Tibial nerve (tissue), 4 donors: Measurements from ENCODE around the gene POLR2B. TPM values are rescaled to one million over a fixed set of nuclear protein-coding genes. Genes with fewer than 3 reads are reported as not detected.

Experiments used
- DNase-seq, 2 donors: peaks; one replicate each; pipeline ENCODE4 v3.0.0-alpha.2; 2019; ENCODE audit warnings: low spot score in 2 of 2
- H3K27ac ChIP-seq, 4 donors: fragments of 200-600 bp; sonication (generic) in 3 of 4; one replicate each; pipeline ENCODE4 v1.5.1; 2017 to 2019; ENCODE audit warnings: mild to moderate bottlenecking in 1 of 4
- H3K27me3 ChIP-seq, 2 donors: fragments of 200-600 bp; sonication (generic) in 1 of 2; one replicate each; pipeline versions ENCODE4 v1.5.1 to v1.6.0; 2017 to 2019
- H3K36me3 ChIP-seq, 3 donors: fragments of 200-600 bp; sonication (generic); one replicate each; pipeline ENCODE4 v1.5.1; 2018 to 2019
- H3K4me1 ChIP-seq, 4 donors: fragments of 200-600 bp; sonication (generic) in 3 of 4; one replicate each; pipeline ENCODE4 v1.5.1; 2017 to 2019
- H3K4me3 ChIP-seq, 4 donors: fragments of 200-600 bp; sonication (generic) in 3 of 4; one replicate each; pipeline ENCODE4 v1.5.1; 2017 to 2019; ENCODE audit warnings: mild to moderate bottlenecking in 1 of 4, moderate library complexity in 1 of 4
- H3K9me3 ChIP-seq, 4 donors: fragments of 200-600 bp; sonication (generic) in 3 of 4; one replicate each; pipeline ENCODE4 v1.5.1; 2017 to 2019
- EP300 ChIP-seq, 2 donors: sonication (generic); formaldehyde crosslinking; IDR thresholded peaks; one replicate each; pipeline ENCODE4 v1.6.1; 2017; ENCODE audit warnings: antibody characterized with exemption in 2 of 2, mild to moderate bottlenecking in 1 of 2
- POLR2A ChIP-seq, 2 donors: fragments of 450-650 bp; IDR thresholded peaks; one replicate each; pipeline ENCODE4 v1.6.1; 2017; ENCODE audit warnings: antibody characterized with exemption in 2 of 2, mild to moderate bottlenecking in 2 of 2, moderate library complexity in 2 of 2
- WGBS, 2 donors: methylation state at CpG; one replicate each; pipeline ENCODE4 v1.1.5; 2018; 5-methylcytosine and 5-hydroxymethylcytosine counted together
- total RNA-seq, 4 donors: library from RNA; depleted of rRNA; stranded (reverse); fragments of >200 nt; gene quantifications; one replicate each; pipeline ENCODE4 v1.1.0, GENCODE V29; 2016
- TF ChIP-seq, protein P1 (sequence below), 5 experiments: fragments of 200-600 bp in 3 of 5; fragments of 450-650 bp in 2 of 5; sonication (generic) in 3 of 5; IDR thresholded peaks; one replicate each; pipeline ENCODE4 v1.5.1; 2016 to 2019; ENCODE audit warnings: antibody characterized with exemption in 5 of 5, mild to moderate bottlenecking in 3 of 5, moderate library complexity in 2 of 5

Gene POLR2B
- total RNA-seq, 4 donors from 2014 or later = 42.8 to 84.9 (median 70.9) TPM

DNA sequence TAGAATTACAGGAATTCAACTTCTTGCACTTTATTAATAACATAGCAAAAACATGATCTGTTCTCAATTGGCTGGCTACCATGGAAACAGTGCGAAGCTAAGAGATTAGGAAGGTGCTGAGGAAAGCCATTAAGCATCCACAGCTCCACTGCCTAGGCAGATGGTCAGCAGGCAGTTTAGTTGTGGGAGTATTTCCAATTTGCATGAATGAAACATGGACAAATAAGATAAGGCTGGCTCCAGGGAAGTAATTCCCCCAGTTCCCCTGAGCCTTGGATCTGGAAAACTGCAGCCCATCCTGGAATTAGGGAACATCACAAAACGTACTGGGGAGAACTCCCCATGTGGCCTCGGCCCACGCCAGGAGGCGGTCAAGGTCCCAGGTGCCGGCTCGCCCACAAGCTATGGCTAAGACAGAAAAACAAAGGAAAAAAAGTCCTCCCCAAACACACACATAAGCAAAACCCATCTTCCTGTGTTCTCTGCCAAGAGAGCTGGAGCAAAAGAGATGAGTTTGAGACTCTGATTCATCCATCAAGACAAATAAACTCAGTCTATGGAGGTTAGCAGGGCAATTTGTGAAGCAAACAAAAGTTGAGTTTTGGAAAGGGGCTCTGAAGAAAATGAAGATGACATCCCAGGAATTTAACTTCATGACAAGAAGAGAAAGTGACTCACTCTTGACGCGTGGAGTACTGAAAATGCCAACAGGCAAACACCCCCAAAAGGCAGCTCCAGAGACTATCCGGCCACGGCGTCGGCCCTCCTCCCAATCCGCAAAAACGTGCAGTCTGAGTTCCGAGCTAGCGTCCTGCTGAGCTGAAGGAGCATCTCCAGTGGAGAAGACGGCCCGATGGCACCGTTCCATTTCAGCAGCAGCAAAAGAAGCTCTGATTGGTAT, 86.4 kb downstream of the POLR2B start:
- no peaks in the 10 kb centered on the region for H3K27me3 ChIP-seq
- 57 to 61% methylated on average over 20 of the region's 20 CpGs for WGBS, 2 donors
- no peaks in the 10 kb centered on the region for H3K36me3 ChIP-seq
- peak in 1 of 2 donors; percentile 78 for TF ChIP-seq EP300 (IDR thresholded peaks at IDR 0.05)
- TF ChIP-seq, protein P1, sequence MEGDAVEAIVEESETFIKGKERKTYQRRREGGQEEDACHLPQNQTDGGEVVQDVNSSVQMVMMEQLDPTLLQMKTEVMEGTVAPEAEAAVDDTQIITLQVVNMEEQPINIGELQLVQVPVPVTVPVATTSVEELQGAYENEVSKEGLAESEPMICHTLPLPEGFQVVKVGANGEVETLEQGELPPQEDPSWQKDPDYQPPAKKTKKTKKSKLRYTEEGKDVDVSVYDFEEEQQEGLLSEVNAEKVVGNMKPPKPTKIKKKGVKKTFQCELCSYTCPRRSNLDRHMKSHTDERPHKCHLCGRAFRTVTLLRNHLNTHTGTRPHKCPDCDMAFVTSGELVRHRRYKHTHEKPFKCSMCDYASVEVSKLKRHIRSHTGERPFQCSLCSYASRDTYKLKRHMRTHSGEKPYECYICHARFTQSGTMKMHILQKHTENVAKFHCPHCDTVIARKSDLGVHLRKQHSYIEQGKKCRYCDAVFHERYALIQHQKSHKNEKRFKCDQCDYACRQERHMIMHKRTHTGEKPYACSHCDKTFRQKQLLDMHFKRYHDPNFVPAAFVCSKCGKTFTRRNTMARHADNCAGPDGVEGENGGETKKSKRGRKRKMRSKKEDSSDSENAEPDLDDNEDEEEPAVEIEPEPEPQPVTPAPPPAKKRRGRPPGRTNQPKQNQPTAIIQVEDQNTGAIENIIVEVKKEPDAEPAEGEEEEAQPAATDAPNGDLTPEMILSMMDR (IDR thresholded peaks at IDR 0.05) = no peak
- no peak for TF ChIP-seq POLR2A (IDR thresholded peaks at IDR 0.05)
- DNase-seq = peak; percentile 55
- H3K27ac ChIP-seq = peak overlapping the region in 3 of 4 donors; percentile 42 to 79 (median 63)
- peak overlapping the region in 1 of 4 donors; percentile 2 for H3K4me3 ChIP-seq
- H3K4me1 ChIP-seq = peaks cover 0 to 79% (median 20%) of the 10 kb centered on the region in 4 donors
- H3K9me3 ChIP-seq = no peaks in the 10 kb centered on the region

DNA sequence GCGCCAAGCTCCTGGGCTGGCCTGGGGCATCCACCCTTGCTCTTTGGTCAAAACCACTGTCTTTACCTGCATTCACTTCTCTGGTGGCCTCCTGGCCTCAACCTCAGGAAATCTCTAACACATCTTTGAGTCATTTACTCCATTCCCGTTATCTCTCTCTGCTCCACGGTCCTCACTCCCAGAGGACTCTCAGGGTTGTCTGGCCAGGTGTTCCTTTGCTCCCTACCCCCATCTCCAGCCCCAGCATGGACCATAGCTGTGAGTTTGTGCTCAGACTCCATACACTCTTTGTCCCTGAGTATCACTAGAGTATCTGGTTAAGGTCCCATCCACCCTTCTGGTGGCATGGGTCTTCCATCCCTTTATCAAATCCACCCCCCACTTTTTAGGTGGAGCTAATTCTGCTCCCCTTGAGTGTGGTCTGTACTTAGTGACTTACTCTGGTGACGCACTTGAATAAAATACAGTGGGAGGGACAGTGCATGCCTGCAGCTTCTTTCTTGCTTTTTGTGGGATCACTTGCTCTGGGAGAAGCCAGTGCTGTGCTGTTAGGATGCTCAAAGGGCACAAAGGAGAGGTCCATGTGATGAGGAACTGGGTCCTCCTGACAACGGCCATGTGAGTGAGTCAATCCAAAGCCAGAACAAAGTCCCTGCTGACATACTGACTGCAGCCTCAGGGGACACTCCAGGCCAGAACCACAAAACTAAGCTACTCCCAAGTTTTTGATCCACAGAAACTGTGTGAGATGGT, 87.2 kb downstream of the POLR2B start:
- Histone ChIP-seq H3K27me3 (no peaks in the 10 kb centered on the region), H3K9me3 (no peaks in the 10 kb centered on the region), H3K36me3 (no peaks in the 10 kb centered on the region), H3K4me1 (peaks cover 0 to 82% (median 22%) of the 10 kb centered on the region in 4 donors), H3K27ac (peak overlapping the region in 3 of 4 donors; percentile 42 to 79 (median 63)), H3K4me3 (no peak overlapping the region)
- DNase-seq = no peak
- 68 to 72% methylated on average over 5 of the region's 5 CpGs for WGBS, 2 donors
- TF ChIP-seq, protein P1 (IDR thresholded peaks at IDR 0.05) = no peak
- no peak for TF ChIP-seq POLR2A (IDR thresholded peaks at IDR 0.05)

- TF ChIP-seq EP300 (IDR thresholded peaks at IDR 0.05) = no peak
- TF ChIP-seq POLR2A (IDR thresholded peaks at IDR 0.05) = no peak
- TF ChIP-seq, protein P1 (IDR thresholded peaks at IDR 0.05) = no peak
- 67 to 70% methylated on average over 8 of the region's 8 CpGs for WGBS, 2 donors
- H3K36me3 ChIP-seq = no peaks in the 10 kb centered on the region
- no peak for DNase-seq
- no peaks in the 10 kb centered on the region for H3K9me3 ChIP-seq
- H3K27ac ChIP-seq = peak overlapping the region in 2 of 4 donors; percentile 47 to 77
- H3K4me1 ChIP-seq = peaks cover 0 to 76% (median 23%) of the 10 kb centered on the region in 4 donors
- H3K4me3 ChIP-seq = no peak overlapping the region
- H3K27me3 ChIP-seq = no peaks in the 10 kb centered on the region
Observed at GRCh38 chr4:57068237-57068981, 89.7 kb downstream of the POLR2B start.

DNA sequence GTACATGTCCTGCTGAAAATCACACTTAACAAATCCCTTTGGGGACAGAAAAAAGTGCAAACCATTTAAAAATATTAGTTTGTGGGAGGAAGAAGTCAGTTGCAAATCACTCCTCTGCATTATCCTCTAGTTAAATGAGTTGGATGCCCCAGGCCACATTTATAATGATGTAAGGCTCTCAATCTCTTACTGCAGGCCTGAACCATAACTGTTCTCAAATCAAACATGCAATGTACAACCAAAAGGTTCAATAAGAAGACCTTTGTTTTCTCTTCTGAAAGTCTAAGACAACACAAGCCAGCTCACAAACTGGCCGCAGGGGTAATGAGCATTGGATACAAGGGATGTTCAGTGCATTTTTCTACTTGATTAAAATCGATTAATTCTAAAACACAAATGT, 91.8 kb downstream of the POLR2B start:
- peaks cover 0 to 70% (median 26%) of the 10 kb centered on the region in 4 donors for H3K4me1 ChIP-seq
- H3K27me3 ChIP-seq = no peaks in the 10 kb centered on the region
- no peak overlapping the region for H3K4me3 ChIP-seq
- WGBS, 2 donors = 39 to 46% methylated on average over 2 of the region's 2 CpGs
- no peak overlapping the region for H3K27ac ChIP-seq
- no peak for DNase-seq
- H3K9me3 ChIP-seq = no peaks in the 10 kb centered on the region
- TF ChIP-seq, protein P1 (IDR thresholded peaks at IDR 0.05) = no peak
- no peak for TF ChIP-seq EP300 (IDR thresholded peaks at IDR 0.05)
- no peak for TF ChIP-seq POLR2A (IDR thresholded peaks at IDR 0.05)
- H3K36me3 ChIP-seq = no peaks in the 10 kb centered on the region
